Measurements from ENCODE around the gene SERPINB1. TPM values are rescaled to one million over a fixed set of nuclear protein-coding genes. Genes with fewer than 3 reads are reported as not detected.

The SERPINB1 gene
- polyA plus RNA-seq, 3 donors = 17.6 to 25.5 (median 20.8) TPM

GRCh38 chr6:2783188-2783963 is 58.3 kb downstream of the SERPINB1 start:
- no peak for DNase-seq (ENCODE audit: extremely low read depth in 1 of 11, low read depth in 9 of 11, low spot score in 4 of 11)

- DNase-seq (ENCODE audit: extremely low read depth in 1 of 11, low read depth in 9 of 11, low spot score in 4 of 11) = no peak
Measured at GRCh38 chr6:2782825-2783187, 58.9 kb downstream of the SERPINB1 start.

- DNase-seq (ENCODE audit: extremely low read depth in 1 of 11, low read depth in 9 of 11, low spot score in 4 of 11) = no peak
Measured at GRCh38 chr6:2782356-2782708, 59.3 kb downstream of the SERPINB1 start.

Other genes with a start within 250 kb of the SERPINB1 start
- gene MYLK4, start 90.9 kb downstream of the SERPINB1 start, polyA plus RNA-seq (ENCODE audit: insufficient read length in 3 of 3) = 1 to 10 TPM; 1.3 to 1.5 (median 1.4) TPM
- gene WRNIP1, start 76.5 kb downstream of the SERPINB1 start, polyA plus RNA-seq (ENCODE audit: insufficient read length in 3 of 3) = 10 to 100 TPM; 52.9 to 57.8 (median 54.6) TPM
- gene SERPINB9, start 61.4 kb upstream of the SERPINB1 start, polyA plus RNA-seq (ENCODE audit: insufficient read length in 3 of 3) = 10 to 100 TPM; 10.8 to 13.8 (median 11.5) TPM
- gene SERPINB6, start 129.7 kb upstream of the SERPINB1 start, polyA plus RNA-seq (ENCODE audit: insufficient read length in 3 of 3) = 10 to 100 TPM; 82.8 to 98.8 (median 84.5) TPM
- 10 to 100 TPM; 67.4 to 93.6 (median 81.2) TPM for gene NQO2, start 158.0 kb upstream of the SERPINB1 start, polyA plus RNA-seq (ENCODE audit: insufficient read length in 3 of 3)
- gene RIPK1, start 226.6 kb upstream of the SERPINB1 start, polyA plus RNA-seq (ENCODE audit: insufficient read length in 3 of 3) = 10 to 100 TPM; 24.6 to 26.8 (median 26.2) TPM

Data from renal cortex interstitium (tissue), 11 donors.